Activated CD4-positive, alpha-beta memory T cell treated with anti-CD3 and anti-CD28 coated beads for 36 hours (primary cell): ENCODE data around the gene OSGIN1. TPM values are rescaled to one million over a fixed set of nuclear protein-coding genes. Genes with fewer than 3 reads are reported as not detected.

Experiments
- CTCF ChIA-PET: fragments of 350-600 bp; sonication (Branson Sonifier 250); formaldehyde crosslinking; loops from one replicate; lab custom pipeline; 2021; ENCODE audit warnings: antibody characterized with exemption, inconsistent platforms; lab: Charles Lee
- POLR2A ChIA-PET: fragments of 350-600 bp; sonication (Branson Sonifier 250); formaldehyde crosslinking; loops from one replicate; lab custom pipeline; 2021; ENCODE audit warnings: antibody characterized with exemption; lab: Charles Lee
- DNase-seq: peaks from one replicate; pipeline ENCODE4 v3.0.0-alpha.2; 2020
- H3K27ac Mint-ChIP-seq: one replicate; pipeline ENCODE4 v1.8.0; 2021; ENCODE audit warnings: mixed read lengths
- H3K27me3 Mint-ChIP-seq: one replicate; pipeline ENCODE4 v1.8.0; 2021; ENCODE audit warnings: mixed read lengths
- H3K36me3 Mint-ChIP-seq: one replicate; pipeline ENCODE4 v1.8.0; 2021; ENCODE audit warnings: mixed read lengths
- H3K4me1 Mint-ChIP-seq: one replicate; pipeline ENCODE4 v1.8.0; 2021; ENCODE audit warnings: low read depth, mixed read lengths
- H3K4me3 Mint-ChIP-seq: one replicate; pipeline ENCODE4 v1.8.0; 2021; ENCODE audit warnings: mild to moderate bottlenecking, mixed read lengths
- H3K9me3 Mint-ChIP-seq: one replicate; pipeline ENCODE4 v1.8.0; 2021; ENCODE audit warnings: mixed read lengths
- intact Hi-C: fragments of 100-400 bp; cut with micrococcal nuclease; formaldehyde crosslinking; loops from one replicate; pipeline ENCODE4 v1.15.1; 2023
- total RNA-seq, 2 experiments: library from RNA; stranded (reverse); gene quantifications; one replicate each; pipeline ENCODE4 v1.2.3, GENCODE V29; 2021

The OSGIN1 gene
- total RNA-seq, 2 experiments from 2014 or later: 0.34 to 0.40 TPM

- intact Hi-C loops: no loop called here
- CTCF ChIA-PET: interaction anchor here (0.6 kb wide), 1 partner anchor 804 kb away, joined by 4 read pairs; no protein-coding TSS in a partner anchor
- POLR2A ChIA-PET: no interaction called here
- Mint-ChIP-seq H3K4me3 (no peak overlapping the region), H3K9me3 (no peaks in the 10 kb centered on the region), H3K4me1 (peaks cover 2% of the 10 kb centered on the region), H3K27me3 (peaks cover 11% of the 10 kb centered on the region), H3K27ac (no peak overlapping the region), H3K36me3 (no peaks in the 10 kb centered on the region)
- no peak for DNase-seq
Observed at GRCh38 chr16:83966153-83966696, 13.2 kb downstream of the OSGIN1 start.

GRCh38 chr16:83967091-83967490 lies 14.1 kb downstream of the OSGIN1 start:
- DNase-seq: no peak
- intact Hi-C loops: no loop called here
- peaks cover 2% of the 10 kb centered on the region for H3K4me1 Mint-ChIP-seq
- peaks cover 11% of the 10 kb centered on the region for H3K27me3 Mint-ChIP-seq
- H3K36me3 Mint-ChIP-seq: no peaks in the 10 kb centered on the region
- H3K27ac Mint-ChIP-seq: no peak overlapping the region
- H3K9me3 Mint-ChIP-seq: no peaks in the 10 kb centered on the region
- ChIA-PET CTCF (no interaction called here), POLR2A (no interaction called here)
- no peak overlapping the region for H3K4me3 Mint-ChIP-seq

- no peak within 1 kb of the TSS for H3K4me3 Mint-ChIP-seq
- intact Hi-C loops: loop anchor here (1.0 kb wide), 1 partner anchor 97 kb away; no protein-coding TSS in a partner anchor
- peaks cover 11% of the 10 kb centered on the region for H3K27me3 Mint-ChIP-seq
- H3K4me1 Mint-ChIP-seq: peaks cover 2% of the 10 kb centered on the region
- peak; percentile 33 for DNase-seq
- H3K27ac Mint-ChIP-seq: no peak within 1 kb of the TSS
- no peaks in the 10 kb centered on the region for H3K36me3 Mint-ChIP-seq
- ChIA-PET CTCF (no interaction called here), POLR2A (no interaction called here)
- H3K9me3 Mint-ChIP-seq: no peaks in the 10 kb centered on the region
Observed at GRCh38 chr16:83967838-83968305, 14.8 kb downstream of the OSGIN1 start, which contains the start of gene NECAB2. Gene NECAB2 (plus strand): TSS chr16:83968244. CDS start chr16:83968649, 405 bp downstream.

- ChIA-PET POLR2A (no interaction called here), CTCF (no interaction called here)
- H3K4me1 Mint-ChIP-seq: peaks cover 2% of the 10 kb centered on the region
- H3K27me3 Mint-ChIP-seq: peaks cover 11% of the 10 kb centered on the region
- H3K9me3 Mint-ChIP-seq: no peaks in the 10 kb centered on the region
- H3K27ac Mint-ChIP-seq: no peak overlapping the region
- H3K4me3 Mint-ChIP-seq: no peak overlapping the region
- DNase-seq: no peak
- no peaks in the 10 kb centered on the region for H3K36me3 Mint-ChIP-seq
- intact Hi-C loops: loop anchor here (1.0 kb wide), 1 partner anchor 97 kb away; no protein-coding TSS in a partner anchor
Observed at GRCh38 chr16:83968306-83968851, 15.3 kb downstream of the OSGIN1 start.

- peaks cover 11% of the 10 kb centered on the region for H3K27me3 Mint-ChIP-seq
- peaks cover 2% of the 10 kb centered on the region for H3K4me1 Mint-ChIP-seq
- H3K9me3 Mint-ChIP-seq: no peaks in the 10 kb centered on the region
- H3K27ac Mint-ChIP-seq: no peak overlapping the region
- intact Hi-C loops: loop anchor here (1.0 kb wide), 1 partner anchor 96 kb away; no protein-coding TSS in a partner anchor
- no peaks in the 10 kb centered on the region for H3K36me3 Mint-ChIP-seq
- POLR2A ChIA-PET: no interaction called here
- CTCF ChIA-PET: no interaction called here
- H3K4me3 Mint-ChIP-seq: peak overlapping the region; percentile 5
- no peak for DNase-seq
Observed at GRCh38 chr16:83968891-83969649, 16.0 kb downstream of the OSGIN1 start.

- CTCF ChIA-PET: no interaction called here
- POLR2A ChIA-PET: no interaction called here
- Mint-ChIP-seq H3K27ac (no peak overlapping the region), H3K4me3 (no peak overlapping the region), H3K9me3 (no peaks in the 10 kb centered on the region), H3K4me1 (peaks cover 2% of the 10 kb centered on the region), H3K27me3 (peaks cover 11% of the 10 kb centered on the region), H3K36me3 (no peaks in the 10 kb centered on the region)
- DNase-seq: no peak
- intact Hi-C loops: no loop called here
Observed at GRCh38 chr16:83969771-83970429, 16.9 kb downstream of the OSGIN1 start.

GRCh38 chr16:83970430-83970815 lies 17.4 kb downstream of the OSGIN1 start:
- no peaks in the 10 kb centered on the region for H3K9me3 Mint-ChIP-seq
- intact Hi-C loops: no loop called here
- H3K4me3 Mint-ChIP-seq: no peak overlapping the region
- peaks cover 2% of the 10 kb centered on the region for H3K4me1 Mint-ChIP-seq
- H3K36me3 Mint-ChIP-seq: no peaks in the 10 kb centered on the region
- no peak overlapping the region for H3K27ac Mint-ChIP-seq
- POLR2A ChIA-PET: no interaction called here
- no peak for DNase-seq
- CTCF ChIA-PET: no interaction called here
- H3K27me3 Mint-ChIP-seq: peaks cover 11% of the 10 kb centered on the region

- H3K36me3 Mint-ChIP-seq: no peaks in the 10 kb centered on the region
- H3K4me1 Mint-ChIP-seq: peaks cover 2% of the 10 kb centered on the region
- H3K9me3 Mint-ChIP-seq: no peaks in the 10 kb centered on the region
- H3K4me3 Mint-ChIP-seq: no peak overlapping the region
- intact Hi-C loops: no loop called here
- DNase-seq: no peak
- POLR2A ChIA-PET: interaction anchor here (0.5 kb wide), 1 partner anchor 48 kb away, joined by 3 read pairs; no protein-coding TSS in a partner anchor
- H3K27ac Mint-ChIP-seq: no peak overlapping the region
- CTCF ChIA-PET: no interaction called here
- H3K27me3 Mint-ChIP-seq: peaks cover 11% of the 10 kb centered on the region
Observed at GRCh38 chr16:83971165-83972130, 18.4 kb downstream of the OSGIN1 start.

- ChIA-PET POLR2A (no interaction called here), CTCF (interaction anchor here (0.6 kb wide), 1 partner anchor 82 kb away, joined by 3 read pairs; no protein-coding TSS in a partner anchor)
- no peak for DNase-seq
- no peak overlapping the region for H3K4me3 Mint-ChIP-seq
- intact Hi-C loops: no loop called here
- no peak overlapping the region for H3K27ac Mint-ChIP-seq
- H3K9me3 Mint-ChIP-seq: no peaks in the 10 kb centered on the region
- peaks cover 2% of the 10 kb centered on the region for H3K4me1 Mint-ChIP-seq
- peaks cover 11% of the 10 kb centered on the region for H3K27me3 Mint-ChIP-seq
- H3K36me3 Mint-ChIP-seq: no peaks in the 10 kb centered on the region
Observed at GRCh38 chr16:83972256-83973008, 19.4 kb downstream of the OSGIN1 start.

- peaks cover 2% of the 10 kb centered on the region for H3K9me3 Mint-ChIP-seq
- intact Hi-C loops: no loop called here
- no peak for DNase-seq
- no peaks in the 10 kb centered on the region for H3K36me3 Mint-ChIP-seq
- POLR2A ChIA-PET: no interaction called here
- H3K27me3 Mint-ChIP-seq: peaks cover 8% of the 10 kb centered on the region
- H3K27ac Mint-ChIP-seq: no peak overlapping the region
- H3K4me3 Mint-ChIP-seq: no peak overlapping the region
- no peaks in the 10 kb centered on the region for H3K4me1 Mint-ChIP-seq
- CTCF ChIA-PET: interaction anchor here (0.6 kb wide), 1 partner anchor 83 kb away, joined by 3 read pairs; no protein-coding TSS in a partner anchor
Observed at GRCh38 chr16:83973077-83973476, 20.0 kb downstream of the OSGIN1 start.
